COLO668 (cell line): ENCODE data around the gene CLCNKA.
A peak's percentile ranks its signal among the peaks of the same experiment; 100 is the strongest.
"Not testable (repeated sequence)": the region's sequence is repeated elsewhere in the genome, so short reads cannot be mapped to it uniquely, and the experiment has no call there.

Source experiments
- DNase-seq: peaks from one replicate; lab custom pipeline; 2025; ENCODE audit not compliant: unreplicated experiment; lab: John Stamatoyannopoulos, UW

The CLCNKA gene

DNA sequence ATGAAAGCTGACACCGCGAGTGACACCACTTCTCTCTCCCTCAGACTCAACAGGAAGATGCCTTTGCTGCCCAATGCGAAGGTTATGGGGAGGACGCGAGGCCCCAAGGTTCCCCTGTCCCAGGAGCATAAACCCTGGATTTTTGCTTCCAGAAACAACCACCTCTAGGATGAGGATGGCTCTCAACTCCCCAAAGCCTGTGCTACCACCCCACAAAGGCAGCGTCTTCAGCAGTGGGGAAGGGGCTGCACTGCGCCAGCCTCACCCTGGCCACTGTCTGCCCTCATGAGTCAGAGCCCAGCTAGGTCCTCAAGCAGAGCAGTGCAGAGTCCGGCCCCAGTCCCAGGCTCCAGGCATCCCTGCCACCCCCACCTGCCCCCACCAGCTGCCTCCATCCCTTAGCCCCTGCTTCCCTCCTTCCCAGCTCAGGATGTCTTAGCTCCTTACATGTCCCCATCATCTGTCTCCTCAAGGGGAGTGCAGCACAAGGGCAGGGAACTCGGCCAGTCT lies 24.7 kb upstream of the CLCNKA start:
- no peak for DNase-seq

DNA sequence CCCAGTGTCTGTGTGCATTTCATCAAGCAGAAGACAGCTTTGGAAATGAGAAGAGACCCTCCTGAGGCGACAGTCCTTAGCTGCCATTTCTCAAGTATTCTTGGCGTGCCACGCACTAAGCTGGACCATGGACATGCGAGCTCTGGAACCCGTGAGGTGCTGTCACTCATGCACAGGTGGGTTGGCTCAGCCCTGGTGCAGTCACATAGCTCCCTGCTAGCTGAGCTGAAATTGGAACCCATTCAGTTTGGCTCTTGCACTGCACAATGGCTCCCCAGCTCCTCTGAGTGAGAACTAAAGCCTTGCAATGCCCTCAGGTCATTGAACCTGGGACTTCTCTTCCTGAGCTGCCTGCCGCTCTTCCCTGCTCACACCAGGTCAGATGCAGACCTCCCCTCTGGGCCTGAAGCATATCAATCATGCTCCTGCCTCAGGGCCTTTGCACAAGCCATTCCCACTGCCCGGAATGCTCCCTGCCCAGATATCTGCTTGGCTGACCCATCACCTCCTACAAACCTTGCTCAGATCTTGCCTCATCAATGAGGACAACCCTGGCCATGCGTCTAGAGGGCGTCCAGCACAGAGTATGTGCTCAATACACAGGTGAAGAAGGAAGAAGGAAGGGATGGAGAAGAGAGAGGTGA lies 24.1 kb upstream of the CLCNKA start:
- no peak for DNase-seq

- no peak for DNase-seq
Observed at GRCh38 chr1:15998929-15999328, 22.9 kb upstream of the CLCNKA start.

DNA sequence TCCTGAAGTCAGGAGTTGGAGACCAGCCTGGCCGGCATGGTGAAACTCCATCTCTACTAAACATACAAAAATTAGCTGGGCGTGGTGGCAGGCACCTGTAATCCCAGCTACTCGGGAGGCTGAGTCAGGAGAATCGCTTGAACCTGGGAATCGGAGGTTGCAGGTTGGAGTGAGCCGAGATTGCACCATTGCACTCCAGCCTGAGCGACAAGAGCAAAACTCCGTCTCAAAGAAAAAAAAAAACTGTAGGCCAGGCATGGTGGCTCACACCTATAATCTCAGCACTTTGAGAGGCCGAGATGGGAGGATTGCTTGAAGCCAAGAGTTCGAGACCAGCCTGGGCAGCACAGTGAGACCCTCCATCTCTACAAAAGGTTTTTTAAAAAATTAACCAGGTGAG lies 20.6 kb upstream of the CLCNKA start:
- not testable (repeated sequence) for DNase-seq

GRCh38 chr1:16005597-16005996 lies 16.2 kb upstream of the CLCNKA start:
- no peak for DNase-seq

GRCh38 chr1:16006010-16006409 lies 15.8 kb upstream of the CLCNKA start:
- DNase-seq: no peak

DNA sequence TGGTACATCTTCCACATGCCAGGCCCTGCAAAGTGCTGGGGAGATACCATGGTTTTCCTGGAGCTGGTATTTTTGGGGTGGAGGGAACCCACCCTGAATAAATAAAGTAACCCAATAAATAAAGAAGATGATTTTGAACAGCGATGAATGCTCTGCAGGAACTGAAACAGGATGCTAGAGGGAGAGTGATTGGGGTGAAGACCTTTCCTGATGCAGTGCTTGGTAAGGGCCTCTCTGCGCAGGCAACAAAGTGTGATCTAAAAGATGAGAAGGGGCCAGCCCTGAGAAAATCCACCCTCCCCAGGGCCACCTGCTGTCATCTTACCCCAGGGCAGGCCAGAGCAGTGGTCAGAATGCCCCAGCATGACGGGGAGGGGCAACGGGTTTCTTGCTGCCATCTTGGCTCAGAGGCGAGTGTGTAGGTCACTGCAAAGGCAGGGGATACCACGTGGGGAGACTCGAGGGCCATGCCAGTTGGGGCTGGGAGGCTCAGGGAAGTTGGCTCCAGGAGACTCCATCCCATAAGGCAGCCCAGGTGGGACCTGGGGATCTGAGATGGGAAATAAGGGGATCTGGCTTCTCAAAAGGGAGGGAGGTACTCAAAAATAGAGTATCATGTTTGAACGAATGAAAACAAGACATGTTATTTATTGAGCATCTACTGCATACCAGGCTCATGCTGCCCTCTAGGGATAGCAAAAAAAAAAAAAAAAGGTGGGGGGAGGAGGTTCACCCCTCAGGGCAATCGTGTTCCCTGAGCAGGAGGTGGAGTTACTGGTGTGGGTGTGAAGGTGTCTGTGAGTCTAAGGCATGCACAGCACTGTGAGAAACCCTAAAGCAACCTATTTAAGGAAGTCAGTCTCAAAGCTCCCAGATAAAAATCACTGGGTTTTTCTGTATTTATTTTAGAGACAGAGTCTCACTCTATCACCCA lies 15.0 kb upstream of the CLCNKA start:
- DNase-seq: no peak

DNA sequence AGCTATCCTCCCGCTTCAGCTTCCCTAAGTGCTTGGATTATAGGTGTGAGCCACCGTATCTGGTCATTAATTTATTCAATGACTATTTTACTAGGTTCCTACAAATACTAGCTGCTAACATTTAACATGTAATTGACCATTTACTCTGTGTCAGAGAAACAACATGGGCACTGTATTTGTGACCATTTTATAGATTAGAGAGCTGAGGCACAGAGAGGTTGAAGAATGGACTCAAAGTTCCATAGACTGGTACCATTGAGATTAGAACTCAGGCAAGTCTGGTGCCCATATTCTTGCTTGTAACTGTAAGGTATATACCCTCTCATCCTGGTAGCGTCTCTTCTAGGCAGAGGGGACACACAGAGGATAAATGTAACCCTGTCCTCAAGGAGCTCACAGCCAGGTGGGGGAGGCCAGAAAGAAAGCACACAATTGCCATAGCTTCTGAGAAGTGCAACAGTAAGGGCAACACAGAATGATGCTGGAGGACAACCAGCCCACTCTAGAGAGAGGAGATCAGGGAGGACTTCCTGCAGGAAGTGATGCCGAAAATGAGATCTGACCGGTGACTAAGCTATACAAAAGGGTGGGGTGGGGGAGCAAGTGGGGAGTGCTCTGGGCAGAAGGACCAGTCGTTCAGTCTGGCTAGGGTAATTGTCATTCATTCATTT lies 14.0 kb upstream of the CLCNKA start:
- no peak for DNase-seq

DNA sequence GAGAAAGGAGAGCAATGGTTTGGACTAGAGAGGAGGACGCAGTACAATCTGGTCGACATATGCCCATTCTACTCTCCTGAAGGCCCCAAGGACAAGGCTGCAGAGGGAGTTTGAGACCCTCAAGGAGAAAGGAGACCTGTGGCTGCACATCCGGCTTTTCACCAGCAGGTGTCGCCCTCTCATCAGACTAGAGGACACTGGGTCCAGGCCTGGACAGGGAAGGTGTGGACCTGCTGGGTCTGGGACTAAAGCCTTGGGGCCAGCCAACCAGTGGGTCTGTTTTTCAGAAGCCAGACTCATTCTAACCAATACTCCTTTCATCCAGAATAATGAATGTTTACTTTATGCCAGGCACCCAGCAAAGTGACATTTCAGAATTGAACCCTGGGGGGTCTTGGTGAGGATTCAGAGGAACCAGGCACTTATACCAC lies 12.8 kb upstream of the CLCNKA start:
- DNase-seq: peak; percentile 81

DNA sequence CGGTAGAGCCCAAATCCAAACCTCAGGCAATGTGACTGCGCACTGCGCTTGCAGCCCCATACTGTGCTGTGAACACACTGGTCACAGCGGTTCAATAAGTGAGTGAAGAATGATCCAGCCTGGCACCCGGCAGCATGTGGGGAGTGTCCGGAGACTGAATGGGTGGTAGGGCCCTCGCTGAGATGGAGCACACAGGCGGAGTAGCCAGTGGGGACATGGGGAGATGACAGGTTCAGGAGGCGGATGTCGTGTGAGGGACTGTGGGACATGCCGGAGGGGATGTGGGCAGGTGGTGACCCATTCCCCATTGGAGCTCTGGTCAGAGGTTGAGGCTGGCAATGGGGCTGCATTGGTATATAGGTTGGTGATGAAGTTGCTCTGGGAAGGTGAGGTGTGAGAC lies 12.2 kb upstream of the CLCNKA start:
- no peak for DNase-seq

DNA sequence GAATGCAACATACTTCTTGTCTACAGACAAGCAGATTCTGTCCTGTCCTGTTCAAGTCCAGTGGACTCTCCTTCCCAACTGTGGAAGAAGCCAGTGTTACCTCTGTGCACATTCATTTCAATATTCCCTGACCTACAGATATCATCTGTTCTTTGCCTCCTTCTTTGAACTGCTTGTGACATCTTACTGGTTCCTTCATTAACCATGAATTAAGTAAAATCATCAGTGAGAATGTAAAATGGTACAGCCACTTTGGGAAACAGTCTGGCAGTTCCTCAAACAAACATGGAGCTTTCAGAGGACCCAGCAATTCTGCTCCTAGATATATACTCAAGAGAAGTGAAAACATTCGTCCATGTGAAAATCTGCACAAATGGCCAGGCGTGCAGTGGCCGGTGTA lies 11.0 kb upstream of the CLCNKA start:
- no peak for DNase-seq

DNA sequence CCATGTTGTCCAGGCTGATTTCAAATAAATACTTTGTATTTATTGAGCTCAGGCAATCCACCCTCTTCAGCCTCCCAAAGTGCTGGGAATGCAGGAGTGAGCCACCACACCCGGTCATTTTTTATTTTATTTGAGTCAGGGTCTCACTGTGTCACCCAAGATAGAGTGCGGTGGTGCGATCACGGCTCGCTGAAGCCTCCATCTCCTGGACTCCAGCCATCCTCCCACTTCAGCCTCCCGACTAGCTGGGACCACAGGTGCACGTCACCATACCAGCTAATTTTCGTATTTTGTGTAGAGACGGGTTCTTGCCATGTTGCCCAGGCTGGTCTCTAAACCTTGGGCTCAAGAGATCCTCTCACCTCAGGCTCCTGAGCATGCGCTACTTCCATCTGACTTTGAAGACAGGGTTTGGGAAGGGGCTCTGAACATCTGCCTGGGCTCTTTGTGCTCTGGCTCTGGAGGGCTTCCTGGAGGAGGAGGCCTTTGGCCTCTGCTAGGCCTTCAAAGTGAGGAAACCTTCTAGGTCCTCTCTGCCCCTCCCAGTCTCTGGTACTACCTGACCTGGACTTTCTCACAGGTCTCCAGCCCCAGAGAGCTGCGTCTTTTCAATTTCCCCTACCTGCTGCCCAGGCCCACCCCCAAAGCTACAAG lies 9.8 kb upstream of the CLCNKA start:
- DNase-seq: no peak

DNA sequence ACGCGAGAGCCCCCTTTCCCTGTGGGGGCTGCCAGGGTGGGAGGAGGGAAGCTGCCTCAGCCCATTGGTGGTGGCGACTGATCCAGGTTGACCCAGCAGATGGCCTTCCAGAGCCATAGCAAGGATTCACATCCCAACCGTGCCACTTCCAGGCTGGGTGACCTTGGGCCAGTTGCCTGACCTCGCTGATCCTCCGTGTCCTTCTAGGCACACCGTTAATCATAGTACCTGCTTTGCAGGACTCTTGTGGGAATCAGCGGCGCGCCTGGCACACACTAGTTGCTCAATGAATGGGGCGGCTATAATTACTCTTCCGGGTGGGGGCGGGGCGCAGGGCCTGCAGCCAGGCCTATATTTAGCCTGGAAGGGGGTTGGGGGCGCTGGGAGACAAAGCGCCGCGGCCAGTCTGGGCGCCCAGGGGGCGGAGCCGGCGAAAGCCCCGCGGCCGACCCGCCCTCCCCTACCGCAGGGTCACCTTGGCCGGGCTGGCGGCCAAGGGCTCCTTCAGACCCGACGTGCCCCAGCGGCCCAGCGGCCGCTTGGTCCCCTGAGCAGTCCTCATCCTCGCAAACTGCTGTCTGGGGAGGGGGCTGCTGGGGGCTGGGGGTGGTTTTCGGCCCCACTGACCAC lies 9.1 kb upstream of the CLCNKA start:
- DNase-seq: peak; percentile 29

DNA sequence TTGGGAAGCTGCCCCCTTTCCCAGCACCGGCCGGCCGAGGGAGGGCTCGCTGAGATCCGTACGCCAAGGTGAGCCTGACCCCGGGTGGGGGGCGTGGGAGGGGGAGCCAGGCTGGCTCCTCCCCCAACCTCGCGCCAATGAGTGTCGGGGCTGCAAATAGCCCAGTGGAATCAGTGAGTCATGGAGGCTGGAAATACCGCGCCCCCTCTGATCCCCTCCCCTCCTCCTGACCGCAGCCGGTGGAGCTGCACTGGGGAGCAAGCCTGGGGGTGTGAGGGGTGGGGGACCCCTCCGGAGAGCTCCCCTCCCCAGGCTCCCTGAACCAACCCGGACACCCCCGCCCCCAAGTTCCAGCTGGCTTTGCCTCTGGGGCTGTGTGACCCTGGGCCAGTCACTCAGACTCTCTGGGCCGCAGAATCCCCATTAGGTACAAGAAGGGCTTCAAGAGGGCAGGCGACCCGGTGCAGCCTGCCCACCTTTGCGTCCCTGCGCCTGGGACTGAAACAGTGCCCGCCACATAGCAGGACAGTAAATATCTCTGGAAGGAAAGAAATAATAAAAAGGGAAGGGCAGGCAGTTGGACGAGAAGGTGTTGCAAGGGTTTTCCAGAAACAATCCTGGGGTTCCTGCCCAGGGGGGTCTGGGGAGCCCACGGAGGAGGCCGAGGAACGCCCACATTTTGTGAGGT lies 8.5 kb upstream of the CLCNKA start:
- DNase-seq: no peak

DNA sequence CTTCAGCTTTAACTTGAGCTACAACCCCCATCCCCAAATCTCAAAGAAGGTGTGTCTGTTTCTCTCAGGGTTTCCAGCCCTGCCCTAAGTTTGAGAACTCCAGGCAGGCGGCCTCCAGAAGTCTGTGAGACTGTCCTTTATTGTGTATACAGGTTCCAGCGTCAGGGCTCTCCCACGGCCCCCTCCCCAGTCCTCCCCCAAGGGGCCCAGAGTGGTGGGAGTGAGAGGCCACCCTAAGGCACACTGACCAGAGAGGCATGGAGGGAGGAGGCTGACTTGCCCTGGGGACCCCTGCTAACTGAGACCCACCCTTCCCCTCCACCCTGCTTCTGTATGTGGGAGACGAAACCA lies 8.0 kb upstream of the CLCNKA start:
- no peak for DNase-seq

GRCh38 chr1:16014509-16015482 lies 7.0 kb upstream of the CLCNKA start:
- no peak for DNase-seq

DNA sequence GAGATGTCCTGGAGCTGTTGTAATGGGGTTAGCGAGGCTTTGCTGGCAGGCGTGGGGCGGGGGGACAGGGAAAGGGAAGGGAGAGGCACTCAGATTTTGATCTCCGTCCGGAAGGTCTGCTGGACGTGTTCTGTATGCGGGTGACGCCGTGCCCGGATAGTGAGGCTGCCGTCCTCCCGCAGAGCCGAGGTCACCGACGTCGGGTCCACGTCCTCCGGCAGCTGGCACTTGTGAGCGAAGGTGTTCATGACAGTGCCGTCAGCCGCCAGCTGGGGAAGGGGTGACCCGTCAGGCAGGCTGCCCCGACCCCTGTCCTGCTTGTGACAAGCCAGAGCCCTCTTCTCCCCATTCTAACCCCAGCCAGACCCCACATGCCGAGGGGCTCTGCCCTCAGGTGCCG lies 6.3 kb upstream of the CLCNKA start:
- DNase-seq: no peak

GRCh38 chr1:16015960-16016901 lies 5.6 kb upstream of the CLCNKA start:
- DNase-seq: no peak
